ENCODE results near the gene CTNND2.
"Not testable (repeated sequence)": the region's sequence is repeated elsewhere in the genome, so short reads cannot be mapped to it uniquely, and the experiment has no call there.

CTNND2 gene

DNA sequence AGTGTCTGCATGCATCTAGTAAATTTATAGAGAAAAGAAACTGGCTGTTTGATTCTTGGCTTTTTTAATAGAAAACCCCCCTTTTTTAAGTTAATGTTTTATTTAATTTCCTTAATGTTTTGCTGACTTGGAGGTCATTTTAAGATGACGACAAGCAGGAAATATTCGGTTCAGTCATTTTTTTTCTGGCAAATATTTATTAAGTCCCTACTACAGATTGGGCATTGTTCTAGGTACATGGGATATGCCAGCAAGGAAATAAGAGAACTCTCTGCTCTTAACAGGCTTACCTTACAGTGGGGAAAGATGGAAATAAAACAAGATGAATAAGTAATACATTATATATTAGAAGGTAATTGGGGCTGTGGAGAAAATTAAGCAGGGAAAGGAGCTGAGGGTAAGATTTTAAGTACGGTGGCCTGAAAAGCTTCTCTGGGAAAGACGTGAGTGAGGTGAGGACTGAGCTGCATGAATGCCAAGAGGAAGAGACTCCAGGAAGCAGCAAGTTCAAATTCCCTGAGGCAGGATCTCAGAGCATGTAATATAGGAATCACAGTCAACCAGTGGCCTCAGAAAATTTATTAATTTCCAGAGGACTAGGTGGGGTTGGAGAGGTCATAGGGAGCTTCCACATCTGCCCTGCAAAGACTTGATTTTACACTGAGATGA is 827.2 kb downstream of the CTNND2 start:
- no peak for DNase-seq
- intact Hi-C loops (cut with DNase I): no loop called here

DNA sequence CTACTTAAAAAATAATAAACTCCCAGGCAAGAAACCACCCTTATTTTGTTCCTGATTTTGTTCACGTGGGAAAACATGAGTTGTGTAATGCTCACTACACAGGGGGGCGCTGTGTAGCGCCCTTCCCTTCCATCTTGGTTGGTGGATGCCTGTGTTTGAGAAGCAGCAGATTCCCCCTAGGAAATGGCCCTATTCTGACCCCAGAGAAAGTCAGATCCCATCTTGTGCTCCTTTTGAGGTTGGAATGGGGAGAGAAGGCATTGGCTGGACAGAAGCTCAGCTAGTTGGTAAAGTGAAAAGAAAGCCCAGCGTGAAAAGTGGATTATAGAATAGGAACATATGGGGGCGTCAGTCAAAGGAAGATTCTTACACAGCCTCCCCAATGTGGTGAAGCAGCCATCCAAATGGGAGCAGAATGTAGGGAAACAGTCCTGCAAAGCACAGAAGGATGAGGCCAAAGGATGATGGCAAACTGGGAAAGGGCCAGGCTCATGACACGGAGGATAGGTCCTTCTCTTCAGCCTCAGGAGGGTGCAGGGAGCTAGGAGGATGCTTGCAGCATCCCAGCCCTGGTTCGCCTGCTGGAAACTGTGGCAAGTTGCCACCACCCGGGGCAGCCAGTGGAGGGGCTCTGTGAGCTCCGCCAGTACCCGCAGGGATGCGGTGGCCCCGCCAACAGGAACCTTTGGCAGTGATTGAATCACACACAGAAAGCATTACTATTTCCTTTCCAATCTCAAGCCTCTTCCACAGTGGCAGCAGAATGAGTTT is 829.0 kb downstream of the CTNND2 start:
- intact Hi-C loops (cut with DNase I): no loop called here
- peak in 9 of 10 donors; percentile 53 to 94 (median 66) for DNase-seq

DNA sequence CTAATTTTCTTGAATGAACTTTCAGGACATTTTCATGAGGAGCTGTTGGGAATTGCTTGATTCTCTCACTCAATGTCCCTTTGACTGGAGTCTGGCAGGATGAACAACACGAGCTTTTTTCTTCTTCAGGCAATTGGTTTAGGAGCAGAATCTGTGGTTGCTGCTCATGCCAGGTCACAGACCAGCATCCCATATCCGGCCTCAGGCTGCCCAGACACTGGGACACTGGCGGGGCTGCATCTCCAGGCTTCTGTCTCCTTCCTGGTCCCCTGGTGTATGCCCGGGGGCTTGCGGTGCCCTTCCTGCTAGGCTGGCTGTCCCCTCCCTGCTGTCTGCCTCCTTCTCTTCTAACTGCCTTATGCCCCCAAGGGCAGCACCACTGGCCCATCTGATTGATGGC is 831.7 kb downstream of the CTNND2 start:
- intact Hi-C loops (cut with DNase I): no loop called here
- peak in 3 of 10 donors; percentile 16 to 70 (median 28) for DNase-seq

DNA sequence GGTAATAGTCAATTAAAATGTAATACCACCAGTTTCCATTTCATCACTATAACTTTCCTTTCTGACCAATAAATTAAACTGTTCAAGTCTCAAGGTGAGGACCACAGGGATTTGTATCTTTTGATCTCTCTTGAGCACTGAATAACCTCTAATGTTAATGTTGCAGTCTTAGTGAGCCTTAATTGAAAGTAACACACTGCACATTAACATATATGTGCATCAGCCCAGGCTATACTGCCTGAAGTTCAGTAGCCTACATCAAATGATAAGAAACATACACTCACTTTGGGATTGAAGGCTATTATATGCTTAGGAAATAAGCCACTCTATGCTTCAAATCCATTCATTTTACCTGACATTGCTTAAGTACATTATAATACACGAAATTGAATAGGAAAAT is 832.2 kb downstream of the CTNND2 start:
- intact Hi-C loops (cut with DNase I): no loop called here
- DNase-seq: no peak

DNA sequence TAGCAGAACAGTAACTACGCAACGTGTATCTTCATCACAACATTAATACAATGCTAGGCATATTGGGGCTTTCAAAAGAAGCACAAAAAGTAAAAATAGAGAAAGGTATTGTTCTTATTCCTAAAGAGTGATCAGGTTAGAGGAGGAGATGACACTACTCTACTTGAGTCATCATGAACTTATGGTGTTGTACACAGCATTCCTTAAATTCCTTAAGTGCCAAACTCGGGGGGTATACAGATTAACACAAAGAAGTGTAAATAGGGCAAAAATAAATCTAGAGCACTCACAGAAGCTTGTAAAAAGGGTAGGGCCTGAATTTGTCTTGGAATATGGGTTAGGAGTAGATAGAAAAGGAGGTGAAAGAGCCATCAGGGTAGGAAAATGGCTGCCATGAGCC is 835.2 kb downstream of the CTNND2 start:
- intact Hi-C loops (cut with DNase I): no loop called here
- DNase-seq: no peak

DNA sequence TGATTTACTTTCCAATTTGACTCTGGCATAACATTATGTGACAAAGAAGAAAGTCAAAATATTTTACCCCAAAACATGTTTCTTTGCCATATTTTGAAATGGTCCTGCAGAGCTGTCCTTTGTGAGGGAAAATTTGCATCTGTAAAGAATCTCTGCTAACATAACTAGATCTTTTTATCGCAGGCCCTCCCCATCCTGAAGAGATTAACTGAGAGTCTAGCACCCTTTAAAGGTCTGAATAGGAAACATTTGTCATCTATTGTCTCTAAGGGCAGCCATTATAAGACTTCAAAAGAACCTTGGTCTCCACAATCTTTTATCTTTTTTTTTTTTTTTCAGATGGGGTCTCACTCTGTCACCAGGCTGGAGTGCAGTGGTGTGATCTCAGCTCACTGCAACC is 838.5 kb downstream of the CTNND2 start:
- DNase-seq; intact Hi-C loops (cut with DNase I): not testable (repeated sequence)

DNA sequence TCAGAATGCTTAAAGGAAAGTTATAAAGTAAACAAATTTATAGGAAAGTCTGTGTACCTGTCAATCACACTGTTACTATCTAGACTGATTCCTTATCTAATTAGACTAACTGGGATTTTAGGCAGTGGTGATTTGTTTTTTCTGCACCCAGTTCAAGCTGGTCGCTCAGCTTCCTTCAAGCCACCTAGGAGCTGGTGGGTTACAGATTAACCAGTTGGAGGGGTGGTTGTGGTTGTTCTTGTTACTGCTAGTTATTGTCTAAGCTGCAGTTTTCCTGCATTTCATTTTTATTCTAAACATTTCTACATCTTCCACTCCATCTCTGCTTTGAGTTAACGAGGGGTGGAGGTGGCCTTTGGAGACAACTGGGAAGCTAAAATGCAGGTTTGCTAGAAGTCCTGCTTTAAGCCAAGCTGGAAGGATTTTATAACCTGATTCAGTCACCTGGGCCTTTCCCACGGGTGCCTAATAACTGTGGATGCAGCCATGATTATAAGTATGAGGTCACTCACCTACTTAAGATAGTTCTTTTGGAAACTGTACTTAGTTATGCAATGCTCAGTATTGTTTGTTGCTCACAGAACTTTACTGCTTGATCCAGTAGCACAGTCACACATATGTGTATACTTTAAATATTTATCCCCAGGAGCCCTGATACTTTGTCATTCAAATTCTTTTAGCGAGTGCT is 839.3 kb downstream of the CTNND2 start:
- DNase-seq: no peak
- intact Hi-C loops (cut with DNase I): no loop called here

DNA sequence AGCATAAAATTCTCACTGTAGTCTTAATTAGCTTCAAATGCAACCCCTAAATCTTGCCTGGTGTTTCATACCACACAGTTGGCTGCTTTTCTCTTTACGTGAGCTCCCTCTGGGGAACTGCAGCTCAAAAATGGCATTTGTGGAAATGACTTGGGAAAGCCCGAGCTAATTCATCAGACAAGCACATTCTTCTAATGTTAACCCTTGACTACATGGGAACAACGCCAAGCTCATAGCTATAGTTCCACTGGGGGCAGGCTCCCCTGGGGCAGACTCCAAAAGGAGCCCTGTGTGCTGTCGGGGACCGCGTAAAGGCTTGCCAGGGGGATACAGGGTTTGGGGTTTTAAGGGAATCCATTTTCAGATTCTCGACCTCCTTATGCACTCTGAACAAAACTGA is 841.8 kb downstream of the CTNND2 start:
- intact Hi-C loops (cut with DNase I): no loop called here
- no peak for DNase-seq

DNA sequence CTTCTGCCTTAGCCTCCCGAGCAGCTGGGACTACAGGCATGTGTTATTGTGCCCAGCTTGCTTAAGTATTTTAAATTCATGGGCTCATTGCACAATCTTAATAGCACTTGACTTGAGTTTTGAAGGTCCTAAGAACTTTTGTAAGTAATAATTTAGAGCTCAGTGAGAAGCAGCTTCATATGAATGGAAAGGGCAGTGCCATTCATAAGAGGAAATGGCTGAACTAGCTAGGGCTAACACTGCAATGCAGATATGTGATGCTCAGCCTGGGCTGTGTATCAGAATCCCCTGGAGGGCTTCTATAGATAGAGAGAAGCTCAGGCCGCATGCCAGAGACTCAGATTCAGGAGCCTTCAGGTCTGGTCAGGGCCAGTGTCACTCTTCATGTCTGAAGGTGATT is 847.7 kb downstream of the CTNND2 start:
- no peak for DNase-seq
- intact Hi-C loops (cut with DNase I): no loop called here

DNA sequence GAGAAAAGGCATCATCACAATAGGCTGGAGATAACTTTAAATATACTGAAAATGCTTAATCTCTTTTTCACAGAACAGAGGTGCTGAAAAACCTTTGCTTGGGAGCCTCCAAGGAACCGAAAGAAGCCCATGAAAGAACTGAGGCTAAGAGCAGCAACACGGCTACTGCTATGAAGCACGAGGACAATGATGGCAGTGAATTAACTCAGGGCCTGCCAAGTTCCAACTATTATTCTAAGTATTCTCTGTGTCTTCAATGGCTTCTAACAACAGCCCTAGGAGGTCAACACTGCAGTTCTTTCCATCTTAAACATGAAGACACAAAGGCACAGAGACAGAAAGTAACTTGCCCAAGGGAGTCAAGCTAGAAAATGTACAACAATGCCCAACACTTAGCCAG is 850.2 kb downstream of the CTNND2 start:
- intact Hi-C loops (cut with DNase I): no loop called here
- no peak for DNase-seq

DNA sequence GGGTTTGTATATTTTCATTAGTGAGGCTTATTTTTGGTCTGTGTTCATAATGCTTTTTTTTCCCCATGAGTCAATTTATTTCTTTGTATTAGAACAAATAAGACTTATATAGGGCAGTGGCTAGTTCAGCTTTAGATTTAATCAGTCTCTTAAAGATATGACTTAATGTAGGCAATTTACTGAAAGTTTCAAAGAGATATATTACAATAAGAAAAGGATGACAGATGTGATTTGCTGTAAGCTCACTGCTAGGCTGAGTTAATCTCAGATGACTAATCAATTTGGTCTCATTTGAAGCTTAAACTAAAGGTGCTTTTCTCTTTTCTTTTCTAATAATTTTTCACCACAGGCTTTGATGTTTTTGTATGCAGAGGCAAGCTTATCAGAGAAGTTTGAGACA is 851.4 kb downstream of the CTNND2 start:
- DNase-seq: no peak
- intact Hi-C loops (cut with DNase I): no loop called here

DNA sequence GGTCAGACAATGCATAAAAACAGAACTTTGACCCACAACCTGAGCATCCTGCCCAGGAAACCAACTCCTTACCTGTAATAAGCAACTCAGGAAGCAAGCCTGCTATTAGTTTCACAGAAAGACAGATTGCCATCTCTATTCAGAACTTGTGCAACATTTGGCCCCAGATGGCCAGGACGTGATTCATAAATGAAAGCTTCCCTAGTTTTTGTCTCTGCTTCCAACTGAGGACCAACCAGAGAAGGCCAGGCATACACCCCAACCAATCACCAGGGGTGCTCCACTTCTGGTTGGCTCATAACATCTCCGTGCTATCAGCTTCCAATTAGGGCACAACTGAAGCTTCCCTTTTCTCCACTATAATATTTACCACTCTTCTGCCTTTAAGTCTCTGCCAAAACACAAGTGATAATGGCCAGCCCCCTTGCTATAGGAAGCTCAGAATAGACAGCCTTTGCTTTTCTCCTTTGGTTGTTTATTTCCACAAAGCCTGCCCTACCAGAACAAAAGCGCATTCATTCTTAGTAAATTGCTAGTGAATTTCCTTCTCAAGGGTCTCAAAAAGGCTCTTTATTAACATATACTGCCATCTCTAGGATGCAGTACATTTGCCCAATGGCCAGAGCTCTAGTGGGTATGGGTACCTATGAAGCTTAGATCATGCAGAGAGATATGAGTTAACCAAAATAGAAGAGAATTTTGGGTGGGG is 853.5 kb downstream of the CTNND2 start:
- peak in 1 of 10 donors; percentile 64 for DNase-seq
- intact Hi-C loops (cut with DNase I): no loop called here

DNA sequence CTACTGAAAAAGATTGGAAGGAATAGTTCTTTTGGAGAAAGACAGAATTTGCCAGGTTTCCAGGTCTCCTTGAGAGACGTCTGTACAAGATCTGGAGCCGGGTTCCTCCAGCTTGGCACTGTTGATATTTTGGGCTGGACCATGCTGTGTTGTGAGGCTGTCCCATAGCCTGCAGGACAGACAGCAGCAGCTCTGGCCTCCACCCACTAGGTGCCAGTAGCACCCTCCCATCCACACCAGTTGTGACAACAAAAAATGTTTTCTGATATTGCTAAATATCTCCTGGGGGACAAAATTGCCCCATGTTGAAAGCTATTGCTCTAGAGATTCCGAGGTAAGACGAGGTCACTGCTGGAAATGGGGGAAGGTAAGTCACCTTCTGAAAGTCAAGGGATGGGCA is 855.5 kb downstream of the CTNND2 start:
- intact Hi-C loops (cut with DNase I): no loop called here
- no peak for DNase-seq

DNA sequence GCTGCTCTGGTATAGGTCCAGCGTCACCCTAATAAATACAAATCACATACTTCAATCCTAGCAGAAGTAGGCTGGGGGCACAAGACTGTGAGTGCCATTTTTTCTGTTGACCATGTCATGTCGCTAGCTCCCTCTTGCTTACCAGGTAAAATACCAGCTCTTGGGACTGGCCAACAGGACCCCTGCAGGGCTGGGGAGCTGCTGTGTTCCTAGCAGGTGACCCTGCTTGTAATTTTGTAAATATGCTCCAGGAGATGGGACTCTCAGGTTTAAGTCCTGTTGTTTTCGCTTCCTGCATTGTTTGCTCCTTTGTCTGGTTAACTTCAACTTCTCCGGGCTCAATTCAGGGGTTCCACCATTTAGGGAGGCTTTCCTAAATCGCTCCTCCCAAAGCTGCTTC is 856.6 kb downstream of the CTNND2 start:
- intact Hi-C loops (cut with DNase I): loop anchor here (2.0 kb wide), 1 partner anchor 191 kb away; no protein-coding TSS in a partner anchor
- DNase-seq: peak in 1 of 10 donors; percentile 50

DNA sequence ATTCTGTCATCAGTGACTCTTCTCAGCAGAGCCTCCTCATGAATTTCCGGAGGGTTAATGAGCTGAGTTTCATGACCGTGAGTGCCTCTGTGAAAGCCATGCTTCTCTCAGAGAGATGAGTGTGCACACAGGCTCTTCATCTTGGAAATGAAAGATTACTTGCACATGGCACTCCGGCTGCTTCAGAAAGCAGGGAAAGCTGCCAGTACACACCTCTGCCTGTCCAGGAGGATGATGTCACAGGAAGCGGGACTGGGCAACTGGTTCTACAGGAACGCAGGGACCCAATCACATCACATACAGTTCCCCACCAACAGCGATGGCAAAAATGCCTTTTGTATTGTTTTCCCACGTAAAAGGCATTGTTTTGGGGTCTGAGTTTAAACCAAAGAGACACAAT is 857.2 kb downstream of the CTNND2 start:
- DNase-seq: peak in 6 of 10 donors; percentile 14 to 89 (median 56)
- intact Hi-C loops (cut with DNase I): loop anchor here (2.0 kb wide), 1 partner anchor 190 kb away; no protein-coding TSS in a partner anchor

DNA sequence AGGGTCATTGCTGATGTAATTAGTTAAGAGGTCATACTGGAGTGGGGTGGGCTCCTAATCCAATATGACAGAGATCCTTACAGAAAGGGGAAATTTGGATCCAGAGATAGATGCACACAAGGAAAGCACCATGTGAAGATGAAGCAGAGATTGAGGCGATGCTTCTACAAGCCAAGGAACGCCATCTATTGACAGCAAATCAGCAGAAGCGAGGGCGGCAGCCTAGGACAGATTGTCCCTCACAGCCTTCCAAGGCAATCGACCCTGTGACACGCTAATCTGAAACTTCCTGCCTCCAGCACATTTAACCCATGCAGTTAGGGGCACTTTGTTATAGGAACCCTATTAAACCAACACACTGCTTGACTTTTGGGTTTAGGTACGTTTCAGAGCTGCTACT is 858.1 kb downstream of the CTNND2 start:
- DNase-seq: peak in 4 of 10 donors; percentile 17 to 89 (median 50)
- intact Hi-C loops (cut with DNase I): loop anchor here (2.0 kb wide), 1 partner anchor 189 kb away; no protein-coding TSS in a partner anchor

DNA sequence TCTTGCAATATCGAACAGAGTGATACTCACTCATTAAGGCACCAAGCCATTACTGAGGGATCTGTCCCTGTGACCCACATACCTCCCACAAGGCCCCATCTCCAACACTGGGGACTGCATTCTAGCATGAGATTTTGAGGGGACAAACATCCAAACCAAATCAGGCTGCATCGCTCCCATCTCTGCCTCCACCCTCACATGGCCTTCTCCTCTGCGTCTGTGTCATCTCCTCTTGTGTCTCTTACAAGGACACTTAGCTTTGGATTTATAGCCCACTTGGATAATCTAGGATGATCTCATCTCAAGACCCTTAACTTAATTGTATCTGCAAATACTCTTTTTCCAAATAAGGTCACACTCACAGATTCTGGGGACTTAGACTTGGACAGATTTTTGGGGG is 858.8 kb downstream of the CTNND2 start:
- DNase-seq: no peak
- intact Hi-C loops (cut with DNase I): no loop called here

DNA sequence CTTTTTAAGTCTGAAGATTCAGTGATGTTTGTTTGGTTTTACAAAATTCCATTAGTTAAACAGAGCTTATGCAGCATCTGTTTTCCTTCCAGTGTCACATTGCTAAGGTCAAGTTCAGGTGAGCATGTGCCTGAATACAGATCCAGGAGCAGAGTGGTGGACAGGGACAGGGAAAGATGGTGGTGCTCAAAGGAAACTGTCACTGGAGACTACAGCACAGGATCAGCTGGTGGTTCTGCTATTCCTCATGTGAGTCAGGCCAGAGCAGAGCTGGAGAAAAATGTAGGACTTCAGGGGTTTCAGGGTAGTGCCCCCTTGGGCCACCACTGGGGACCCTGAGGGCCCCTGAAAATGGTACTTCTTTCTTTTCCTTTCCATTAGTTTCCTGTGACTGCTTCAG is 859.7 kb downstream of the CTNND2 start:
- no peak for DNase-seq
- intact Hi-C loops (cut with DNase I): no loop called here

DNA sequence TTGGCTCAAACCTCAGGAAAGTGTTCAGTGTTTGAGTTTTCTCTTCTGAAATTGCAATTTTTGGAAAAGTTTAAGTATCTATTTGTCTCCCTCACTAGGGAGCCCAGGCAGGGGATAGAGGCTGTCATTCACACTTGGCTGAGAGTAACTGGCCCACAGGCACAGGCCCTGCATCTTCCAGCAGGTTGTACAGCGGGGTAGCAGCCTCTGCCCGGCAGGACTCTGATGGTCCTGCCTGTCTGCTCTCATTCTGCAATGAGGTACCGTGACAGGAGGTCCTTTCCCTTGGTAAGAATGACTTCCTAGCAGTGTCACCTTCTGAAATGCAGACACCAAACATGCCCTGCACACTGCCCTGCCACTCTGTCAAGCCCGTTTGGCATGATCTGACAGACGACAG is 860.4 kb downstream of the CTNND2 start:
- intact Hi-C loops (cut with DNase I): no loop called here
- peak in 1 of 10 donors; percentile 29 for DNase-seq

DNA sequence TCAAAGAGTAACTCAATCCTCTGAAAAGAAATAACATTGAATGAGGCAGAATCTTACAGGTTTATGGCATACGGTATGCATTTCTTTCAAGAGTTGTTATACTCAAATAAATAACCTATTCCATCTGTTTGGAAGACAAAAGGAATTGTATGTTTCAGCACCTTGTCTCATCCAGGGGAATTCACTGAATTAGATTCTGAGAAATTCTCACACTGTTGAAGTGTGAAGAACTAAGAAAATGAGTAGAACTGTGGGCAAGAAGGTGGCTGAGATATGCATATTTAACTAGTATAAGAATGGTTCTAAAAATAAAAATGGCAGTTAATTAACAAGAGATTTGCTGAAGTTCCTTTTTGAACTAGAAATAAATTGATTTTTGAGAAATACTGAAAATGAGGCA is 863.9 kb downstream of the CTNND2 start:
- intact Hi-C loops (cut with DNase I): no loop called here
- DNase-seq: no peak

DNA sequence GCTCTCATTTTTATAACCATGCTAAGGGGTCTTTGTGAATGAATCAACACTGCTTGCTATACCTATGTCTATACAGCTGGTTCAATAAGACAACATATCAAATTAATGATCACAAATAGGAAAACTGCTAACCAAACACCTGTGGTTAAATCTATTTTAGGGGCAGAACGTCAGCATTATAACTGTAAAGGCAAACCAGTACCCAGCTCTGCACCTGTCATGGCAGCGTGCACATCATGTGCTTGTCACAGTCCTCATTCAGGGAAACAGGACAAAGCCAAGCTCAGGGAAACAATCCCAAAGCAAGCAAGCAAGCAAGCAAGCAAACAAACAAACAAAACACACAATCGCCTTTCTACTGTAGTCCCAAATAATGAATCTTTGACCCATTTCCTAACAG is 865.5 kb downstream of the CTNND2 start:
- intact Hi-C loops (cut with DNase I): no loop called here
- DNase-seq: no peak
